Measurements from ENCODE around the gene PHACTR2.

Gene PHACTR2

DNA sequence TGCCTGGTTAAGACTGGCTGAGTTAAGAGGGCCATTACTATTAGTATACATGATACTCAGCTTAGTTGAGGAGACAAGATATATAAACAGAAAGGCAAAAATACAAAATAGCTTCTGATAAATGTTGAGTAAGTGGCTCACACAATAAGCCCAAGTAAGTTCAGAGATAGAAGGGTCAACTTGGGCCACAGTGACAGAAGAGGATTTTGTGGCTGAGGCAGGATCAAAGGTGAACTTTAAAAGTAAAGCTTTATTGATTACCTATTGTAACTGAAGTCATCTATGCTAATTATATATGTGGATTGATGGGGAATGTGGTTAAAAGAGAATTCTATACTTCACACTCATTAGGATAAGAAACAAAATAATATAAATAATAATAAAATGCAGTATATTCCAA, 80.8 kb downstream of the PHACTR2 start:
- TF ChIP-seq, protein P1, sequence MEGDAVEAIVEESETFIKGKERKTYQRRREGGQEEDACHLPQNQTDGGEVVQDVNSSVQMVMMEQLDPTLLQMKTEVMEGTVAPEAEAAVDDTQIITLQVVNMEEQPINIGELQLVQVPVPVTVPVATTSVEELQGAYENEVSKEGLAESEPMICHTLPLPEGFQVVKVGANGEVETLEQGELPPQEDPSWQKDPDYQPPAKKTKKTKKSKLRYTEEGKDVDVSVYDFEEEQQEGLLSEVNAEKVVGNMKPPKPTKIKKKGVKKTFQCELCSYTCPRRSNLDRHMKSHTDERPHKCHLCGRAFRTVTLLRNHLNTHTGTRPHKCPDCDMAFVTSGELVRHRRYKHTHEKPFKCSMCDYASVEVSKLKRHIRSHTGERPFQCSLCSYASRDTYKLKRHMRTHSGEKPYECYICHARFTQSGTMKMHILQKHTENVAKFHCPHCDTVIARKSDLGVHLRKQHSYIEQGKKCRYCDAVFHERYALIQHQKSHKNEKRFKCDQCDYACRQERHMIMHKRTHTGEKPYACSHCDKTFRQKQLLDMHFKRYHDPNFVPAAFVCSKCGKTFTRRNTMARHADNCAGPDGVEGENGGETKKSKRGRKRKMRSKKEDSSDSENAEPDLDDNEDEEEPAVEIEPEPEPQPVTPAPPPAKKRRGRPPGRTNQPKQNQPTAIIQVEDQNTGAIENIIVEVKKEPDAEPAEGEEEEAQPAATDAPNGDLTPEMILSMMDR (IDR thresholded peaks at IDR 0.05; ENCODE audit: low read depth, low read length) = no peak
- H3K4me3 ChIP-seq (ENCODE audit: low read depth, low read length) = no peak overlapping the region

DNA sequence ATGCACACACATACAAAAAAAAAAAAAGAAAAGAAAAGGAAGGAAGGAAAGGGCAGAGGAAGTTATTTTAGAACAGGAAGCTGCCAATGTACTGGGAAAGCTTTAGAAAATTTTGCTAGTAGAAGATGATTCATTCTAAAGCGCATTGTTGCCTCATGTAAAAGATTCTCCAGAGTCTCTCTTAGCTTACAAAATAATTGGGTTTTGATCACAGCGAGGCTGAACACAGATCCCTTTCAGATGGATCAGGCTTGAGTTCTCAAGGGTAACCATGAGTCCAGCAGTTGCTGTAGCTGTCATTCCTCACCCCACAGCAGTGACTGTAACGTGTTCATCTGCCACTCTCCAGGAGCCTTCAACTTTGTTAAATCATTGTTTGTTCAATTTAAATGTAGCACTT, 81.9 kb downstream of the PHACTR2 start:
- no peak overlapping the region for H3K4me3 ChIP-seq (ENCODE audit: low read depth, low read length)
- TF ChIP-seq, protein P1 (IDR thresholded peaks at IDR 0.05; ENCODE audit: low read depth, low read length) = no peak

DNA sequence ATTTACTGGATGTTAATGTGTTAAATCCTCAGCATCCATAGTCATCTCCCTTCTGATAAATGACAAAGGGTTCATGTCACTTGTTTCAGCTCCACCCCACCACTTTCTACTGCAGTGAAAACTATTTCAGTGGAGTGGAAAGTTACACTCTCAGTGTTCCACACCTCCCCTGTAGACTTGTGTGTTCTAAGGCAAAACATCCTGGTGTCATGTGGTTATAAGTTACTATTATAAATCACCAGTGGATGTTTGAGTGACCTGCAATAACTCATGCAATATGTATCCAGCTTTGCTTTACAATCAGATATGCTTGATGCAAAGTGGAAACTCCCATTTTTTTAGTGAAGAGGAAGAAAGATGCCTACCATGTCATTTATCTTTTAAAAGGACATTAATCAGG, 83.3 kb downstream of the PHACTR2 start:
- no peak overlapping the region for H3K4me3 ChIP-seq (ENCODE audit: low read depth, low read length)
- TF ChIP-seq, protein P1 (IDR thresholded peaks at IDR 0.05; ENCODE audit: low read depth, low read length) = no peak

DNA sequence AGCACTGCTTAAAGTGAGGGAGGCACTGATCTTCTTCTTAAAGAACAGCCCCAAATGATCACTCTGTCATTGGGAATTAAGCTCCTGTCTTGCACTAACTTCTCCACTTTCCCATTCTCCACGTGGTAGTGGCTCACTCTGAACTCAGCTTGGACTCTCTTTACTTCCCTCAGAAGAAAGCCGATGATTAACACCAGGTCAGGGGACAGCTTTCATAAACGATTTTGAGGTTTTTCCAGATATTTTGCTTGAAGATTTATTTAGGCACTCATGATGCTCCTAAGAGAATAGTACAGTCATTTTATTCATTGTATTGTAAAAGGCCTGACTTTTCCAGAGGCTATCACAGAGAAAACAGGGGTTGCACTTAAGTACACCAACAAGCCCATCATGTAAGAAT, 84.4 kb downstream of the PHACTR2 start:
- TF ChIP-seq, protein P1 (IDR thresholded peaks at IDR 0.05; ENCODE audit: low read depth, low read length) = no peak
- no peak overlapping the region for H3K4me3 ChIP-seq (ENCODE audit: low read depth, low read length)

DNA sequence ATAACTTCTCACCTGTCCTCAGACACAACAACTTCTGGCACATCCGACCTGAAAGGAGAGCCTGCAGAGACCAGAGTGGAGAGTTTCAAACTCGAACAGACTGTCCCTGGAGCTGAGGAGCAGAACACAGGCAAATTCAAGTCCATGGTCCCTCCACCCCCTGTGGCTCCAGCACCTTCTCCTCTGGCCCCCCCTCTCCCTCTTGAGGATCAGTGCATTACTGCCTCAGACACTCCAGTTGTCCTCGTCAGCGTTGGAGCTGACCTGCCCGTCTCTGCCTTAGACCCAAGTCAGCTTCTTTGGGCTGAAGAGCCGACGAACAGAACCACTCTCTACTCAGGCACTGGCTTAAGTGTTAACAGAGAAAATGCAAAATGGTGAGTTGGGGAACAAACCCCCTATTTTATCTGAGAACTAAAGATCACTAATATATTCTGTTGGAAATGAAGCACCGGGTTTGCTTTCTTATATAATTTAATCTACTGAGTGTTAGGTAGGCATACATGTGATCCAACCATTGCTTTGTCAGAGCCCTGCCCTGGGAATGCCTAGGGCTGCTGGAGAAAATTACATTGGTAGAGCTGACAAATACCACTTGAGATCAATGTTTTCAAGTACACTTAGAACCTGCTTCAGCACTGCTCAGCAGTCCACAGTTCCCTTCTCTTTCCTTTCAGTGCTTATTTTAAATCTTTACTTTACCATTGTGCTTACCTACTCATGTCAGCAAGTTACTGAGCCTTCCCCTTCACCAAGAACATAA, 87.8 kb downstream of the PHACTR2 start:
- H3K4me3 ChIP-seq (ENCODE audit: low read depth, low read length) = no peak overlapping the region
- TF ChIP-seq, protein P1 (IDR thresholded peaks at IDR 0.05; ENCODE audit: low read depth, low read length) = no peak

DNA sequence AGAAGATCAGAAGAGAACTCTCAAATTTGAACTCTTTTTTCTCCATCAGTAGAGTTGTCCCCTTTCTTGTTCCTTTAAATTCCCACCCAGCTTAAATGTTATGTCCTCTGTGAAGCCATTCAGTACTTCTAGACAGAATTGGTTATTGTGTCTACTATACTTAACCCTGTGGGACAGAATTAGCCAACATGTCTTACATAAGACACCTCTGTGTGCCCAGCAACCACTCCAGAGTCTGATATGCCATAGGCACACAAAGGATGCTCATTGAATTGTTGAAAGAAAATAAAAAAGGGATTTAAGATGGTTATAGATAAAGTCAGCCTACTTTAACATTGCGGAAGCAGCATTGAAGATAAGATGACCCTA, 88.4 kb downstream of the PHACTR2 start:
- TF ChIP-seq, protein P1 (IDR thresholded peaks at IDR 0.05; ENCODE audit: low read depth, low read length) = no peak

DNA sequence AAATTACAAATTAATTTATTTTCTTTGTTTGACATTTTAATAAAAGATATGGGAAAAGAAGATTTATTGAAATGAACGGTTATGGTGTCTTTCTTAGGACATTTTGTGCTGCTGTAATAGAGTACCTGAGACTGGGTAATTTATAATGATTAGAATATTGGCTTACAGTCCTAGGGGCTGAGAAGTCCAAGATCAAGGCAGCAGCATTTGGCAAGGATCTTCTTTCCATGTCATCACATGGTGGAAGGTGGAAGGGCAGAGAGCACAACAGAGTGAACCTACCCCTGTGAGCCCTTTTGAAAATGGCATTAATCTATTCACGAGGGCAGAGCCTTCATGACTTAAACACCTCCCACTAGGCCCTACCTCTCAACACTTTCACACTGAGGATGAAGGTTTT, 89.7 kb downstream of the PHACTR2 start:
- no peak overlapping the region for H3K4me3 ChIP-seq (ENCODE audit: low read depth, low read length)
- TF ChIP-seq, protein P1 (IDR thresholded peaks at IDR 0.05; ENCODE audit: low read depth, low read length) = no peak

More for the DNA sequence above, 88.4 kb downstream of the PHACTR2 start:
- H3K4me3 ChIP-seq (ENCODE audit: low read depth, low read length) = no peak overlapping the region

Measured in WI38 (cell line).